CD8-positive, alpha-beta memory T cell (primary cell): ENCODE results near the gene PCED1B. TPM values are rescaled to one million over a fixed set of nuclear protein-coding genes. Genes with fewer than 3 reads are reported as not detected.

Experiments used
- CTCF ChIA-PET: fragments of 350-600 bp; sonication (Branson Sonifier 250); formaldehyde crosslinking; loops from one replicate; lab custom pipeline; 2021; ENCODE audit warnings: antibody characterized with exemption; lab: Charles Lee
- POLR2A ChIA-PET: fragments of 350-600 bp; sonication (Branson Sonifier 250); formaldehyde crosslinking; loops from one replicate; lab custom pipeline; 2021; ENCODE audit warnings: antibody characterized with exemption; lab: Charles Lee
- DNase-seq, 5 donors: peaks; one replicate each; pipeline versions ENCODE4 v3.0.0 to v3.0.0-alpha.2; 2020 to 2022; ENCODE audit warnings: mixed read lengths in 1 of 5
- H3K27ac ChIP-seq: one replicate; pipeline ENCODE4 v1.7.0; 2013; ENCODE audit warnings: low read depth, mild to moderate bottlenecking, low read length, moderate library complexity
- H3K27me3 ChIP-seq: 2 replicates; pipeline ENCODE4 v1.7.0; 2013; ENCODE audit warnings: low read length, mild to moderate bottlenecking; ENCODE audit not compliant: insufficient read depth, poor library complexity, severe bottlenecking
- H3K36me3 ChIP-seq: 2 replicates; pipeline ENCODE4 v1.7.0; 2013; ENCODE audit warnings: mild to moderate bottlenecking, low read length, moderate library complexity; ENCODE audit not compliant: insufficient read depth
- H3K4me1 ChIP-seq: 2 replicates; pipeline ENCODE4 v1.7.0; 2013; ENCODE audit warnings: mild to moderate bottlenecking, low read length, moderate library complexity; ENCODE audit not compliant: insufficient read depth
- H3K4me3 ChIP-seq: 2 replicates; pipeline ENCODE4 v1.7.0; 2013; ENCODE audit warnings: mild to moderate bottlenecking, low read length
- H3K9me3 ChIP-seq: 2 replicates; pipeline ENCODE4 v1.7.0; 2013; ENCODE audit warnings: mild to moderate bottlenecking, low read length
- H3K27ac Mint-ChIP-seq, 8 donors: one replicate each; pipeline ENCODE4 v1.8.0; 2020 to 2021; ENCODE audit warnings: mixed read lengths in 8 of 8, mild to moderate bottlenecking in 6 of 8, inconsistent platforms in 3 of 8, moderate library complexity in 3 of 8
- H3K27me3 Mint-ChIP-seq, 2 donors: one replicate each; pipeline ENCODE4 v1.8.0; 2020 to 2021; ENCODE audit warnings: mixed read lengths in 2 of 2, mild to moderate bottlenecking in 1 of 2, moderate library complexity in 1 of 2
- H3K36me3 Mint-ChIP-seq, 3 donors: one replicate each; pipeline ENCODE4 v1.8.0; 2020 to 2021; ENCODE audit warnings: mixed read lengths in 3 of 3, inconsistent platforms in 1 of 3, mild to moderate bottlenecking in 1 of 3
- H3K4me1 Mint-ChIP-seq, 3 donors: one replicate each; pipeline ENCODE4 v1.8.0; 2020 to 2021; ENCODE audit warnings: mixed read lengths in 3 of 3, inconsistent platforms in 1 of 3, mild to moderate bottlenecking in 1 of 3
- H3K4me3 Mint-ChIP-seq, 7 donors: one replicate each; pipeline ENCODE4 v1.8.0; 2020 to 2021; ENCODE audit warnings: mixed read lengths in 7 of 7, mild to moderate bottlenecking in 6 of 7, moderate library complexity in 4 of 7, inconsistent platforms in 2 of 7
- H3K9me3 Mint-ChIP-seq, 5 donors: one replicate each; pipeline ENCODE4 v1.8.0; 2020 to 2022; ENCODE audit warnings: mixed read lengths in 5 of 5, mild to moderate bottlenecking in 3 of 5, moderate library complexity in 2 of 5, inconsistent platforms in 1 of 5
- polyA plus RNA-seq: library from polyadenylated mRNA; unstranded; fragments of 300-500 nt; fragmentation: Illumina TruSeq; gene quantifications from one replicate; pipeline ENCODE4 v1.2.3, GENCODE V29; 2021
- total RNA-seq, 2 experiments: library from RNA; stranded (reverse); gene quantifications; one replicate each; pipeline ENCODE4 v1.2.3, GENCODE V29; 2021

The PCED1B gene
- total and polyA plus RNA-seq, 3 experiments from 2014 or later, result 52.8 to 73.3 (median 56.9) TPM

DNA sequence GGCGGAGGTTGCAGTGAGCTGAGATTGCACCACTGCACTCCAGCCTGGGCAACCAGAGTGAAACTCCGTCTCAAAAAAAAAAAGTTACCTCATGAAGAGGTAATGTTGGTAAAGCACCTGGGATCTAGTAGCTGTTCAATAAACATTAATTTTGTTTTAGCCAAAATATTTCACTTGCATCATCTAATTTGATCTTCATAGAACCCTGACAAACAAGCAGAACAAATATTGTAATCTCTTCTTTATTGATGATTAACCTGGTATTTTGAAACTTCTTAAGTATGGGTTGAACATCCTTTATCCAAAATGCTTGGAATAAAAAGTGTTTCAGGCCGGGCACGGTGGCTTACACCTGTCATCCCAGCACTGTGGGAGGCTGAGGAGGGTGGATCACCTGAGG is 149.4 kb downstream of the PCED1B start:
- Histone ChIP-seq H3K4me3 (no peak overlapping the region), H3K4me1 (peaks cover 65% of the 10 kb centered on the region), H3K27ac (no peak overlapping the region), H3K36me3 (peaks cover 31% of the 10 kb centered on the region), H3K27me3 (no peaks in the 10 kb centered on the region), H3K9me3 (no peaks in the 10 kb centered on the region)
- peaks cover 12 to 81% (median 24%) of the 10 kb centered on the region in 3 donors for H3K36me3 Mint-ChIP-seq
- ChIA-PET CTCF (interaction anchor here (1.6 to 2.4 kb wide), 2 partner anchors 10 to 169 kb away, joined by 11 to 12 read pairs; no protein-coding TSS in a partner anchor), POLR2A (interaction anchor here (0.7 to 1.4 kb wide), 3 partner anchors 10 to 182 kb away, joined by 3 to 6 read pairs (median 4); no protein-coding TSS in a partner anchor)
- H3K9me3 Mint-ChIP-seq, result no peaks in the 10 kb centered on the region
- DNase-seq, result no peak
- peaks cover 70 to 86% (median 85%) of the 10 kb centered on the region in 3 donors for H3K4me1 Mint-ChIP-seq
- H3K27ac Mint-ChIP-seq, result peak overlapping the region in 7 of 8 donors; percentile 23 to 88 (median 80)
- no peaks in the 10 kb centered on the region for H3K27me3 Mint-ChIP-seq
- peak overlapping the region in 2 of 7 donors; percentile 11 to 24 for H3K4me3 Mint-ChIP-seq

DNA sequence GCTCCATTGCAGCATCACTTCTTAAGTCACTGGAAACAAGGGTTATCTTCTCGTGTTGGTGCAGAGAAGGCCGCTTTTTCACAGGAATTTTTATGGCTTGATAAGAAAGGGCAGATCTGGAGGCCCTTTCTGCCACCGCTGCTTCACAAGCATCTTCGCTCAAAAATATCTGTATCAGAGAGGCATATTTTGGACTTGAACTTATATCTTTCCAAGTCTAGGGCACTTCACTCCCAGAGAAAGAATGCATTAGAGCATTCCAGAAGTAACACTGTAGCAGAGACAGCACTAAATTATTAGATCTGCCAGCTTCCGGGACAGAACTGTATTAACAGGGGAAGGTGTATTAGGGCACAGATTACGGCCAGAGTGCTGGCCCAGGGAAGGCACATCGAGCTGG is 152.0 kb downstream of the PCED1B start:
- H3K4me1 ChIP-seq, result peaks cover 59% of the 10 kb centered on the region
- POLR2A ChIA-PET, result no interaction called here
- Mint-ChIP-seq H3K9me3 (peaks cover 0 to 2% (median 0%) of the 10 kb centered on the region in 5 donors), H3K27ac (peak overlapping the region in 6 of 8 donors; percentile 47 to 87 (median 68)), H3K27me3 (no peaks in the 10 kb centered on the region), H3K4me3 (peak overlapping the region in 1 of 7 donors; percentile 22), H3K4me1 (peaks cover 57 to 82% (median 67%) of the 10 kb centered on the region in 3 donors), H3K36me3 (peaks cover 18 to 84% (median 29%) of the 10 kb centered on the region in 3 donors)
- H3K9me3 ChIP-seq, result no peaks in the 10 kb centered on the region
- peaks cover 45% of the 10 kb centered on the region for H3K36me3 ChIP-seq
- CTCF ChIA-PET, result interaction anchor here (1.1 to 1.3 kb wide), 2 partner anchors 12 to 15 kb away, joined by 3 read pairs; no protein-coding TSS in a partner anchor
- no peaks in the 10 kb centered on the region for H3K27me3 ChIP-seq
- H3K27ac ChIP-seq, result no peak overlapping the region
- DNase-seq, result no peak
- no peak overlapping the region for H3K4me3 ChIP-seq

DNA sequence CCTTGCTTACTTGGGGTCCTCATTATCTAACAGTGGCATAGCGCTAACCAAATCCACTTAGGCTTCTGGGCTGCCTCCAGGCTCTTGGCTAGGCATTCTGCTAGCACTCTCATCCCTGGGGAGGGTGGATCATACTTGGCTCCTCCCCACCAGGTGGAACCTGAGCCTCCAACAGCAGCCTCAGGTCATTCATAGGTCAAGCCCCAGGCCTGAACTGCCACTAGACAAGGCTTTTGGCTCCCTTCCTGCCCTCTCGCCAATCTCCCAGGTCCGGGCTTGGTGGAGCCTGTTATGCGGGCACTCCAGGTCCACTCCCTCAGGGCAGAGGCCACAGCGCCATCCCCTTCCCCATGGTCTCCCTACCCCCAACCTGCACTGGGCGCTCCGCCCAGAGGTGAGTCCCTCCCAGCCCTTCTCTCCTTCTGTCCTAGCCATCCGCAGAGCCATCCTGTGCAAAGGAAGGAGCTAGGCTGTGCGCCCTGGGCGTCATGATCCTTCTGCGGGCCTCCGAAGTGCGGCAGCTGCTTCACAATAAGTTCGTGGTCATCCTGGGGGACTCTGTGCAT is 155.2 kb downstream of the PCED1B start:
- POLR2A ChIA-PET, result no interaction called here
- H3K4me3 ChIP-seq, result no peak overlapping the region
- peaks cover 37% of the 10 kb centered on the region for H3K36me3 ChIP-seq
- no peaks in the 10 kb centered on the region for H3K9me3 ChIP-seq
- no peaks in the 10 kb centered on the region for H3K27me3 ChIP-seq
- H3K36me3 Mint-ChIP-seq, result peaks cover 26 to 79% (median 30%) of the 10 kb centered on the region in 3 donors
- H3K27ac ChIP-seq, result no peak overlapping the region
- CTCF ChIA-PET, result no interaction called here
- peaks cover 58% of the 10 kb centered on the region for H3K4me1 ChIP-seq
- H3K27ac Mint-ChIP-seq, result peak overlapping the region in 2 of 8 donors; percentile 27 to 94
- H3K4me1 Mint-ChIP-seq, result peaks cover 62 to 84% (median 69%) of the 10 kb centered on the region in 3 donors
- no peaks in the 10 kb centered on the region for H3K27me3 Mint-ChIP-seq
- peak overlapping the region in 1 of 7 donors; percentile 72 for H3K4me3 Mint-ChIP-seq
- H3K9me3 Mint-ChIP-seq, result peaks cover 0 to 2% (median 0%) of the 10 kb centered on the region in 5 donors
- DNase-seq, result no peak

DNA sequence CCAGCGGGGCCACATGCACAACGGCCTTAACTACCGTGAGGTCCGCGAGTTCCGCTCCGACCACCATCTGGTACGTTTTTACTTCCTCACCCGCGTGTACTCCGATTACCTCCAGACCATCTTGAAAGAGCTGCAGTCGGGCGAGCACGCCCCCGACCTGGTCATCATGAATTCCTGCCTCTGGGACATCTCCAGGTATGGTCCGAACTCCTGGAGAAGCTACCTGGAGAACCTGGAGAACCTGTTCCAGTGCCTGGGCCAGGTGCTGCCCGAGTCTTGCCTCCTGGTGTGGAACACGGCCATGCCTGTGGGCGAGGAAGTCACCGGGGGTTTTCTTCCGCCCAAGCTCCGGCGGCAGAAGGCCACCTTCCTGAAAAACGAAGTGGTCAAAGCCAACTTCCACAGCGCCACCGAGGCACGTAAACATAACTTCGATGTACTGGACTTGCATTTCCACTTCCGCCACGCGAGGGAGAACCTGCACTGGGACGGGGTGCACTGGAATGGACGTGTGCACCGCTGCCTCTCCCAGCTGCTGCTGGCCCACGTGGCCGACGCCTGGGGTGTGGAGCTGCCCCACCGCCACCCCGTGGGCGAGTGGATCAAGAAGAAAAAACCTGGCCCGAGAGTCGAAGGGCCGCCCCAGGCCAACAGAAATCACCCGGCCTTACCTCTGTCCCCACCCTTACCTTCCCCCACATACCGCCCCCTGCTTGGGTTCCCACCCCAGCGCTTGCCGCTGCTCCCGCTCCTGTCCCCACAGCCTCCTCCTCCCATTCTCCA is 156.0 kb downstream of the PCED1B start:
- H3K9me3 Mint-ChIP-seq, result peaks cover 0 to 2% (median 0%) of the 10 kb centered on the region in 5 donors
- no peaks in the 10 kb centered on the region for H3K27me3 Mint-ChIP-seq
- H3K4me1 ChIP-seq, result peaks cover 58% of the 10 kb centered on the region
- H3K4me3 Mint-ChIP-seq, result peak overlapping the region in 1 of 7 donors; percentile 50
- H3K27ac Mint-ChIP-seq, result peak overlapping the region in 2 of 8 donors; percentile 27 to 81
- peaks cover 33% of the 10 kb centered on the region for H3K36me3 ChIP-seq
- H3K9me3 ChIP-seq, result no peaks in the 10 kb centered on the region
- H3K36me3 Mint-ChIP-seq, result peaks cover 26 to 76% (median 32%) of the 10 kb centered on the region in 3 donors
- ChIA-PET POLR2A (no interaction called here), CTCF (no interaction called here)
- DNase-seq, result no peak
- H3K27ac ChIP-seq, result no peak overlapping the region
- no peaks in the 10 kb centered on the region for H3K27me3 ChIP-seq
- no peak overlapping the region for H3K4me3 ChIP-seq
- peaks cover 62 to 85% (median 71%) of the 10 kb centered on the region in 3 donors for H3K4me1 Mint-ChIP-seq

DNA sequence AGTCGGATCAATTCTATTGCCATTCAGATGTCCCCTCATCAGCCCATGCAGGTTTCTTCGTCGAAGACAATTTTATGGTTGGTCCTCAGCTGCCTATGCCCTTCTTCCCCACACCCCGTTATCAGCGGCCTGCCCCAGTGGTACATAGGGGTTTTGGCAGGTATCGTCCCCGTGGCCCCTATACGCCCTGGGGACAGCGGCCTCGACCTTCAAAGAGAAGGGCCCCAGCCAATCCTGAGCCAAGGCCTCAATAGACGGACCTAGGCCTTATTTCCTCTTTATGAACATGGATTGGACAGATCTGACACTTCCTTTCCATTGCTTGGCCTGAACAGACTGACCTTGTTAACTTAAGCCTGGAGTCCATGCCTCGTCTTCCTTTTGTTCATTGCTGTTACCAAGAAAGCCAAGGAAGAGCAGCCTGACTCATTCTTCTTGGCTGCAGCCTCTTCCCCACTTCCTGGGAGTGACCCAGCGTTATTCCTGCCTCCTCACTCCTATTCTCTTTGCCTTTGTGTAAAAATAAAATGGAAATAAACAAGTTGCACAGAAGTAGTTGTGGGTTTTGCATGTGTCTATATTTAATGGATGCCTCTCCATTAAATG is 156.8 kb downstream of the PCED1B start:
- Histone ChIP-seq H3K36me3 (peaks cover 26% of the 10 kb centered on the region), H3K4me3 (no peak overlapping the region), H3K4me1 (peaks cover 51% of the 10 kb centered on the region), H3K27me3 (no peaks in the 10 kb centered on the region), H3K27ac (no peak overlapping the region), H3K9me3 (no peaks in the 10 kb centered on the region)
- H3K27me3 Mint-ChIP-seq, result no peaks in the 10 kb centered on the region
- POLR2A ChIA-PET, result no interaction called here
- H3K36me3 Mint-ChIP-seq, result peaks cover 22 to 69% (median 28%) of the 10 kb centered on the region in 3 donors
- H3K4me3 Mint-ChIP-seq, result peak overlapping the region in 2 of 7 donors; percentile 15 to 50
- peak overlapping the region in 7 of 8 donors; percentile 18 to 81 (median 55) for H3K27ac Mint-ChIP-seq
- peaks cover 54 to 83% (median 64%) of the 10 kb centered on the region in 3 donors for H3K4me1 Mint-ChIP-seq
- CTCF ChIA-PET, result no interaction called here
- H3K9me3 Mint-ChIP-seq, result peaks cover 0 to 2% (median 0%) of the 10 kb centered on the region in 5 donors
- DNase-seq, result no peak

DNA sequence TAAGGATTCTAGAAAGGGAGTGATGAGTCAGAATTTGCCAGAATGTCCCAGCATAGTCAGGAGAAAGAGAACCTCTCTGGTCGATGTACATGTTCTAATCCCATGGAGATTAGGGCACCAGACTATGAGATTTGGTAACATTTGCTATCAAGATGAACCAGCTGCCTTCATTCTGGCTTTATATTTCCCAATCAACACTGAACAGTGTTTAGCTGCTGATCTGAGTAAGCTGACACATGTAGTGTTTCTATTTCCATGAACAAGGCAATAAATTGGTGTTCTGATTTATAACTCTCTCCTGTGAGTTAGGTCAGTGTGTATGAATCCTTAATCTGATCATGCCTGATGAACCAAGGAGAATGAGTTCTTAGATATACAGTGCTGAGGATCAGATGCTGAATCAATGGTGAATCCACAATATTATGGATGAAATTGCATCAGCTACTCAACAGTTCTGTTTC is 158.4 kb downstream of the PCED1B start:
- Mint-ChIP-seq H3K27me3 (no peaks in the 10 kb centered on the region), H3K4me1 (peaks cover 51 to 82% (median 64%) of the 10 kb centered on the region in 3 donors), H3K9me3 (peaks cover 0 to 2% (median 0%) of the 10 kb centered on the region in 5 donors), H3K36me3 (peaks cover 15 to 63% (median 28%) of the 10 kb centered on the region in 3 donors), H3K27ac (peak overlapping the region in 7 of 8 donors; percentile 7 to 90 (median 70)), H3K4me3 (peak overlapping the region in 1 of 7 donors; percentile 25)
- no peak for DNase-seq
- no peak overlapping the region for H3K27ac ChIP-seq
- POLR2A ChIA-PET, result no interaction called here
- no peaks in the 10 kb centered on the region for H3K27me3 ChIP-seq
- CTCF ChIA-PET, result no interaction called here
- no peak overlapping the region for H3K4me3 ChIP-seq
- peaks cover 43% of the 10 kb centered on the region for H3K4me1 ChIP-seq
- H3K36me3 ChIP-seq, result peaks cover 25% of the 10 kb centered on the region
- H3K9me3 ChIP-seq, result no peaks in the 10 kb centered on the region

DNA sequence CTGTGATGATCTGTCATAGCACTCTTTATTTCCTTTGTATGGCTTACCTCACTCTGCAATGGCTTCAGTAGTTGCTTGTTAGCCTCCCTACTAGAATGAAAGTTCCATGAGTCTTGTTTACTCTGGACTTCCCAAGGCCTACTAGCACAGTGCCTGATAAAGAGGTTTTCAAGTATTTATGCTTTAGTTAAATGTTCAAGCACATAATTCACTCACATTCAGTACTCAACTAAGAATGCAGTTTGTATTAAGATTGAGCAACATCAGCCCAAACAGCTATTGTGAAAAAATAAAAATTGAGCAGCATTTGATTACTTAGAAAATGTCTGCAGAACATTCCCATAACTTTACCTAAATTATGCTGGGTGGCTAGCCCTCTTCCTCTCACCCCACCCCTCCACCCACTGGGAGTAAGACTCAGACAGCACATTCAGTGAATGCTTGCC is 159.3 kb downstream of the PCED1B start:
- POLR2A ChIA-PET, result no interaction called here

More for the DNA sequence above, 159.3 kb downstream of the PCED1B start:
- H3K27ac Mint-ChIP-seq, result peak overlapping the region; percentile 7 to 90 (median 69)
- H3K4me3 ChIP-seq, result no peak overlapping the region
- H3K36me3 Mint-ChIP-seq, result peaks cover 15 to 59% (median 24%) of the 10 kb centered on the region in 3 donors
- peaks cover 25% of the 10 kb centered on the region for H3K36me3 ChIP-seq
- H3K9me3 ChIP-seq, result no peaks in the 10 kb centered on the region
- CTCF ChIA-PET, result no interaction called here
- H3K27ac ChIP-seq, result no peak overlapping the region
- DNase-seq, result no peak
- H3K4me3 Mint-ChIP-seq, result peak overlapping the region in 5 of 7 donors; percentile 1 to 19 (median 10)
- peaks cover 0 to 2% (median 0%) of the 10 kb centered on the region in 5 donors for H3K9me3 Mint-ChIP-seq
- H3K27me3 ChIP-seq, result no peaks in the 10 kb centered on the region
- H3K4me1 ChIP-seq, result peaks cover 43% of the 10 kb centered on the region
- H3K27me3 Mint-ChIP-seq, result no peaks in the 10 kb centered on the region
- H3K4me1 Mint-ChIP-seq, result peaks cover 47 to 76% (median 61%) of the 10 kb centered on the region in 3 donors
